ENCODE results near the gene SLC24A4.

The SLC24A4 gene

GRCh38 chr14:92448786-92449185 is 125.8 kb downstream of the SLC24A4 start:
- DNase-seq (ENCODE audit: low read depth, low spot score), result no peak
- no peak overlapping the region for H3K4me3 ChIP-seq (ENCODE audit: low read length)

- no peak for DNase-seq (ENCODE audit: low read depth, low spot score)
- H3K4me3 ChIP-seq (ENCODE audit: low read length), result no peak overlapping the region
Measured at GRCh38 chr14:92449404-92450181, 126.6 kb downstream of the SLC24A4 start.

GRCh38 chr14:92450351-92451070 is 127.5 kb downstream of the SLC24A4 start:
- DNase-seq (ENCODE audit: low read depth, low spot score), result no peak

GRCh38 chr14:92451245-92451644 is 128.3 kb downstream of the SLC24A4 start:
- no peak overlapping the region for H3K4me3 ChIP-seq (ENCODE audit: low read length)
- DNase-seq (ENCODE audit: low read depth, low spot score), result no peak

More at GRCh38 chr14:92450351-92451070, 127.5 kb downstream of the SLC24A4 start:
- no peak overlapping the region for H3K4me3 ChIP-seq (ENCODE audit: low read length)

DNA sequence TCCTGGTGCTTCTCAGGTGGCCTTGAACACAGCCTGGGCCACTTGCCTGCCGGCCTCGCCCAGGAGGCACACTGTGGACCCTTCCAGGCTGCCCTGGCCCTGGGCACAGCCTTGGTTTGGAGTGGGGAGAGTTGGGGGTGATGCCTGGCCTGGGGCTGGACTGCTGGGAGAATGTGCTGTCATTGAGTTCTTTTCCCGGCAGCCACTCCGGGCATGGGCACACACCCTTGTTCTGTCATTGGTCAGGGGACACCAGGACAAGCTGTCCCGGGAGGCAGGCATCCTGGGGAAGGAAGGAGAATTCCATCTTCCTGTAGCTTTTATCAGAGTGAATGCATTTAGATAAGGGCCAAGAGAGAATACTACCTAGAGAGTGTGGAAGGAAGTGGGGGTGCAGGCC is 128.8 kb downstream of the SLC24A4 start:
- no peak for DNase-seq (ENCODE audit: low read depth, low spot score)
- H3K4me3 ChIP-seq (ENCODE audit: low read length), result no peak overlapping the region

DNA sequence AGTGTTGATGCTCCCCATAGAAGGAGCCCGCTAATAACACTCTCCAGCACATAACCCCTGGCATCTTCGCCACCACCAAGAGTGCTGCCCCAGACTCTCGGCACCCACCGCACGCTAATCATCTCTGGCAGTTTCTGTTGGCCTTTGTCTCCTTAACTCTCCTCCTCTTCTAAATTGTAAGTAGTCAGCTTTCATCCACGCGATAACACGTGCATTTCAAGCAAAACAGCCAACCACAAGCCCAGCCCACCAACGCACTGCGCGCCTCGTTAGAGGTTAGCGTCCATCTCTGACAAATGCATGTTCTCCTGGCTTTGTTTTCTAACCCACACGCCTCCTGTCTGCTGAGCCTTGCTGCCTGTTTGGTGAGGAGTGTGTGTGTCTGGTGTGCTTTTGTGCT is 129.5 kb downstream of the SLC24A4 start:
- no peak for DNase-seq (ENCODE audit: low read depth, low spot score)

GRCh38 chr14:92453691-92454090 is 130.7 kb downstream of the SLC24A4 start:
- DNase-seq (ENCODE audit: low read depth, low spot score), result no peak
- H3K4me3 ChIP-seq (ENCODE audit: low read length), result no peak overlapping the region

More for the DNA sequence above, 129.5 kb downstream of the SLC24A4 start:
- H3K4me3 ChIP-seq (ENCODE audit: low read length), result no peak overlapping the region

- no peak overlapping the region for H3K4me3 ChIP-seq (ENCODE audit: low read length)
- no peak for DNase-seq (ENCODE audit: low read depth, low spot score)
Measured at GRCh38 chr14:92455231-92455630, 132.3 kb downstream of the SLC24A4 start.

- H3K4me3 ChIP-seq (ENCODE audit: low read length), result no peak overlapping the region
- no peak for DNase-seq (ENCODE audit: low read depth, low spot score)
Measured at GRCh38 chr14:92456215-92457015, 133.4 kb downstream of the SLC24A4 start.

DNA sequence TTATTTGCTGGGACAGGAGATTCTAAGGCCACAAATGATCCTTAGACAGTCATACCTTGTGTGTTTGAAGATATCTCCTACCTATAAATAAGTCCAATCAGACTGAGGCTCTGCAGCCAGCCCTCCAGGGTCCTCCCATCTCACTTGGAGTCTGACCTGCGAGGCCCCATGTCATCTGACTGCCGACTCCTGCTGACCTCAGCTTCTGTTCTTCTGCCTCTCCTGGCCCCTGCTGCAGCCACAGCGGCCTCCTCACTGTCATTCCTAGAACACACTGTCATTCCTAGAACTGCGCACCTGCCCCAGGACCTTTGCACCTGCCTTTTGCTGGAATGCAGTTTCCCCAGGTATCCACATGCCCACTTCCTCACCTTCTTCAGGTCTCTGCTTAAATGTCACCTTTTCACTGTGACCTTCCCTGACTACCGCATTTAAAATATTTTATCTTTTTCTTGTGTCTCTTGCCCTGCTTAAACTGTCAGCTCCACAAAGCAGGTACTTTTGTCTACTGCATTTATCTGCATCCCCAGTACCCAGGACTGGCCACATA is 134.1 kb downstream of the SLC24A4 start:
- DNase-seq (ENCODE audit: low read depth, low spot score), result no peak
- no peak overlapping the region for H3K4me3 ChIP-seq (ENCODE audit: low read length)

DNA sequence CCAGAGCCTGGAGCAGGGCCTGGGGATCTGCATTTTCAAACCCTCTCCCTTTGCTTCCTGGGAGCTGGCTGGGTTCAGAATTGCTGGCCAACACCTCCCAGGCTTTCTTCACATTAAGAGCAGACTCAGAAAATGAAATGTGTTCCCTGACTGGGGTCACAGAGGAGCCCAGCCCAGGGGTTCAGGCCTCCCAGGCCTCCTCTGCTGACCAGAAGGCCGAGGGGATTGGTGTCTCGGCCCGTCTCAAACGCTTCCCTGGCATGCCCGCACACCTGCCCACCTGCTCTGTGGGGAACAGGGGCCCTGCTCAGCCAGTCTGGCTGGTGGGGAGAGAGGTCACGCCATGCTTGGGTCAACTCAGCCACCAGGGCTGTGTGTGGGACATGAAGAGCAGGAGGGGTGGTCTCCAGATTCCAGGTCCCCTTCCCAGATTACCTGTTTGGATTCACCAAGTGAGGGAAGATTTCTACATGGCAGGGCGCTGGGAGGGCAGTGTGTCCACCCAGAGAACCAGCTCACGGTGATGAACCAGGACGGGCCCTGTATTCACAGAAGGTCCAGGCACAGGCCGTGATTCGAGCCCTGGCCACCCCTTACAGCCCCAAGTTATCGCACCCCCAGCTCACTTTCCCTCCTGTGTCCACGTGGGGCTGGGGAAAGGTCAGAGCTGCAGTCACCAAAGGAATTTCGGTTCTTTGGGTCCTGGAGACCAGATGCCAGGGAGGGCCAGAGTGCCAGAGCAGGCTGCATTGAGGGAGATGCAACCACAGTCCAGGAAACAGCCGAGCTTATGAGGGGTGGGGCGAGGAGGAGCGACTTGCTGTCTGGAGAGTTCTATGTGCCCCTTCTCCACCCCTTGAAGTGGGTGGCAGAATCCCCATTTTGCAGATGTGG is 135.4 kb downstream of the SLC24A4 start:
- DNase-seq (ENCODE audit: low read depth, low spot score), result no peak
- no peak overlapping the region for H3K4me3 ChIP-seq (ENCODE audit: low read length)

GRCh38 chr14:92459030-92459949 is 136.3 kb downstream of the SLC24A4 start:
- H3K4me3 ChIP-seq (ENCODE audit: low read length), result no peak overlapping the region
- no peak for DNase-seq (ENCODE audit: low read depth, low spot score)

DNA sequence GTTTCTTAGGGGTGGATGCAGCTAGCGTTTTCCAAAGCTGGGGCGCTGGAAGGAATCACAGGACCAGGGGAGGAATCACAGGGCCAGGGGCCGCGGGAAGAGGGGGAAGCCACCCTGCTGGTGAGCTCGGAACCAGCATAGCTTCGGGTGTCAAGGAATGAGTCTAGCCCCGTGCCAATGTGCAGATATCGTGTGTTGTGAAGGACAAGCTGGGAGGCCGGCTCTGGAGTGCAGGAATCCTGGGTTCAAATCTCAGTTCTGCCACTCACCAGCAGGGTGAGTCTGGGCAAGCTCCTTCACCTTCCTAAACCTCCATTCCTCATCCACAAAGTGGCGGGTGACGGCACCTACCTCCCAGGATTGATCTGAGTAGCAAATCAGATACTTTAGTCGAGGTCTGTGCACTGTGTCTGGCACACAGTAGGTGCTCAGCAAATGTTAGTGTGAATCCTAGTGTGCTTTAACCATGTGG is 137.0 kb downstream of the SLC24A4 start:
- DNase-seq (ENCODE audit: low read depth, low spot score), result no peak
- no peak overlapping the region for H3K4me3 ChIP-seq (ENCODE audit: low read length)

DNA sequence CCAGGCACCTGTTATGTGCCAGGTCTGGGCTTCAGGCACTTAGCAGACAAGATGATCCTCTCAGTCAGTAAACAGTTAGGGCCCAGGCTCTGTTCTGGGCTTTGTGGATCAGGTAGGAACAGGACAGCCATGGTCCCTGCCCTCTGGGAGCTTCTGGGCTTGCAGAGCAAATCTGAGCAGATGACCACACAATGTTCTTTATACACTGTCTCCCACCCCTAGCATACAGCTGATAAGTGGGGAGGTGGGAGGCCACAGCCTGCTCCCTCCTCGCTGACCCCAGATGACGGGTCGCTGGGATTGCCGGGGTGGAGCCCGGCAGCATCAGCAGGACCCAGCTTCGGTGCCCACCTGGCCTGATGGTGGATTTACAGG is 137.6 kb downstream of the SLC24A4 start:
- DNase-seq (ENCODE audit: low read depth, low spot score), result no peak
- H3K4me3 ChIP-seq (ENCODE audit: low read length), result no peak overlapping the region

DNA sequence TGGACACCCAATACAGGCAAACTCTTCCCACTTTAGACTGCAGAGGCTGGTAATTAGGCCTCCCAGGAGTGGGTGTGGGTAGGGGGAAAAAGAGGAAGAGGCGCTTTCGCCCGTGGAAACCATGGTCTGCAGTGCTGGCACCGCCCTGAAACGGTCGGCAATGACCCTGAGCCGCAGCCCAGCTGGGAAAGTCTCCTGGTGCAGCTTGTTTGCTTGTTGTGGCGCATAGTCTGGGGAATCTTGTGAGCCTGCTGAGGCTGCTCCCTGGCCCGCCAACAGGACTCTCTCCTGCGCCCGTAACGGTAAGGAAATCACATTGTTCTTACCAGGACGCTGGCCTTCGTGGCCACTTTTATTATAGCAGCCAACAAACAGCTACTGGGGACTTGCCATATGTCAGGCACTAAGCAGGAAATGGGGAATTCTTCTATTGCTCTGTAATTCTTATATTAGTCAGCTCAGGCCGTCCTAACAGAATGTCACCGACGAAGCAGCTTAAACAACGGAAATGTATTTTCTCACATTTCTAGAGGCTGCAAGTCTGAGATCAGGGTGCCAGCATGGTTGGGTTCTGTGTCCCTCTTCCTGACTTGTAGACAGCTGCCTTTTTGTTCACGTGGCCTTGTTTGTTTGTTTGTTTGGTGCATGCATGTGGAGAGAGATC is 138.1 kb downstream of the SLC24A4 start:
- DNase-seq (ENCODE audit: low read depth, low spot score), result no peak
- H3K4me3 ChIP-seq (ENCODE audit: low read length), result no peak overlapping the region

GRCh38 chr14:92461891-92462290 is 138.9 kb downstream of the SLC24A4 start:
- DNase-seq (ENCODE audit: low read depth, low spot score), result no peak
- H3K4me3 ChIP-seq (ENCODE audit: low read length), result no peak overlapping the region

GRCh38 chr14:92462568-92462967 is 139.6 kb downstream of the SLC24A4 start:
- H3K4me3 ChIP-seq (ENCODE audit: low read length), result no peak overlapping the region
- DNase-seq (ENCODE audit: low read depth, low spot score), result no peak

Measured in Jurkat, Clone E6-1 (cell line).